Measurements from ENCODE around the gene ZC3H4. TPM values are rescaled to one million over a fixed set of nuclear protein-coding genes. Genes with fewer than 3 reads are reported as not detected.

Gene ZC3H4
- total RNA-seq, 1 donor from 2014 or later, result 89.1 TPM

- Mint-ChIP-seq H3K27ac (peak overlapping the region; percentile 75), H3K27me3 (no peaks in the 10 kb centered on the region), H3K36me3 (ENCODE audit: low read depth) (peaks cover 60% of the 10 kb centered on the region), H3K4me3 (peak overlapping the region; percentile 41), H3K9me3 (no peaks in the 10 kb centered on the region), H3K4me1 (peaks cover 32% of the 10 kb centered on the region)
- intact Hi-C loops (cut with micrococcal nuclease), result loop anchor here (5.0 kb wide), 1 partner anchor 35 kb away; no protein-coding TSS in a partner anchor
- ChIA-PET POLR2A (interaction anchor here (0.6 to 2.5 kb wide), 10 partner anchors 27 to 116 kb away, joined by 3 to 13 read pairs (median 6); partner anchors contain the start of genes CCDC9, SAE1 and ZC3H4), CTCF (interaction anchor here (0.9 to 3.6 kb wide), 8 partner anchors 20 to 144 kb away, joined by 3 to 17 read pairs (median 3); no protein-coding TSS in a partner anchor)
- ATAC-seq (ENCODE audit: low read depth), result peak; percentile 47
- no peak for TF ChIP-seq CTCF (IDR thresholded peaks at IDR 0.05)
- no peak for DNase-seq
Measured at GRCh38 chr19:47157431-47158321, 44.1 kb upstream of the ZC3H4 start.

GRCh38 chr19:47156861-47157430, 43.4 kb upstream of the ZC3H4 start:
- peaks cover 66% of the 10 kb centered on the region for H3K36me3 Mint-ChIP-seq (ENCODE audit: low read depth)
- H3K4me1 Mint-ChIP-seq, result peaks cover 32% of the 10 kb centered on the region
- no peaks in the 10 kb centered on the region for H3K27me3 Mint-ChIP-seq
- peak overlapping the region; percentile 75 for H3K27ac Mint-ChIP-seq
- ATAC-seq (ENCODE audit: low read depth) (peak; percentile 45), DNase-seq (no peak)
- CTCF ChIA-PET, result interaction anchor here (1.0 to 3.6 kb wide), 5 partner anchors 21 to 90 kb away, joined by 3 to 17 read pairs (median 6); no protein-coding TSS in a partner anchor
- peak overlapping the region; percentile 55 for H3K4me3 Mint-ChIP-seq
- intact Hi-C loops (cut with micrococcal nuclease), result loop anchor here (5.0 kb wide), 1 partner anchor 35 kb away; no protein-coding TSS in a partner anchor
- no peaks in the 10 kb centered on the region for H3K9me3 Mint-ChIP-seq
- POLR2A ChIA-PET, result interaction anchor here (0.6 to 2.5 kb wide), 9 partner anchors 26 to 99 kb away, joined by 3 to 13 read pairs (median 4); partner anchors contain the start of genes CCDC9 and ZC3H4
- no peak for TF ChIP-seq CTCF (IDR thresholded peaks at IDR 0.05)

GRCh38 chr19:47155148-47155547, 41.6 kb upstream of the ZC3H4 start:
- TF ChIP-seq CTCF (IDR thresholded peaks at IDR 0.05), result no peak
- H3K36me3 Mint-ChIP-seq (ENCODE audit: low read depth), result peaks cover 74% of the 10 kb centered on the region
- no peaks in the 10 kb centered on the region for H3K27me3 Mint-ChIP-seq
- DNase-seq (no peak), ATAC-seq (ENCODE audit: low read depth) (no peak)
- H3K4me3 Mint-ChIP-seq, result no peak overlapping the region
- ChIA-PET CTCF (interaction anchor here (1.0 to 1.1 kb wide), 2 partner anchors 24 to 92 kb away, joined by 3 to 5 read pairs; partner anchors contain the start of gene SAE1), POLR2A (interaction anchor here (0.6 kb wide), 1 partner anchor 464 kb away, joined by 3 read pairs; no protein-coding TSS in a partner anchor)
- H3K27ac Mint-ChIP-seq, result no peak overlapping the region
- intact Hi-C loops (cut with micrococcal nuclease), result loop anchor here (5.0 kb wide), 1 partner anchor 37 kb away; no protein-coding TSS in a partner anchor
- H3K4me1 Mint-ChIP-seq, result peaks cover 32% of the 10 kb centered on the region
- H3K9me3 Mint-ChIP-seq, result no peaks in the 10 kb centered on the region

- Mint-ChIP-seq H3K4me3 (no peak overlapping the region), H3K27me3 (no peaks in the 10 kb centered on the region), H3K4me1 (peaks cover 27% of the 10 kb centered on the region), H3K27ac (no peak overlapping the region), H3K9me3 (no peaks in the 10 kb centered on the region), H3K36me3 (ENCODE audit: low read depth) (peaks cover 78% of the 10 kb centered on the region)
- intact Hi-C loops (cut with micrococcal nuclease), result no loop called here
- DNase-seq (no peak), ATAC-seq (ENCODE audit: low read depth) (no peak)
- ChIA-PET POLR2A (no interaction called here), CTCF (interaction anchor here (1.7 kb wide), 1 partner anchor 91 kb away, joined by 10 read pairs; no protein-coding TSS in a partner anchor)
- TF ChIP-seq CTCF (IDR thresholded peaks at IDR 0.05), result no peak
Measured at GRCh38 chr19:47153266-47153665, 39.7 kb upstream of the ZC3H4 start.
